Colonic mucosa (tissue), 4 donors: ENCODE measurements around the gene ZNF668. TPM values are rescaled to one million over a fixed set of nuclear protein-coding genes. Genes with fewer than 3 reads are reported as not detected.

Experiments used
- DNase-seq: peaks from one replicate; pipeline ENCODE4 v3.0.0-alpha.2; 2020
- H3K27ac ChIP-seq: fragments of 200-600 bp; one replicate; pipeline ENCODE4 v1.8.0; 2021
- H3K27me3 ChIP-seq: fragments of 200-600 bp; one replicate; pipeline ENCODE4 v1.8.0; 2021
- H3K36me3 ChIP-seq: fragments of 200-600 bp; one replicate; pipeline ENCODE4 v1.8.0; 2021
- H3K4me1 ChIP-seq: fragments of 200-600 bp; one replicate; pipeline ENCODE4 v1.8.0; 2021; ENCODE audit warnings: mild to moderate bottlenecking
- H3K4me3 ChIP-seq: fragments of 200-600 bp; one replicate; pipeline ENCODE4 v1.8.0; 2021
- H3K9ac ChIP-seq, 2 donors: one replicate each; pipeline ENCODE4 v1.7.0; 2013; ENCODE audit warnings: control low read depth in 2 of 2, low read depth in 2 of 2, low read length in 2 of 2
- H3K9me3 ChIP-seq: fragments of 200-600 bp; one replicate; pipeline ENCODE4 v1.8.0; 2021
- CTCF ChIP-seq: fragments of 200-600 bp; IDR thresholded peaks from one replicate; pipeline ENCODE4 v1.8.0; 2022; ENCODE audit warnings: antibody characterized with exemption, mild to moderate bottlenecking
- intact Hi-C: fragments of 100-400 bp; cut with DNase I; formaldehyde crosslinking; loops from one replicate; pipeline ENCODE4 v1.14.1; 2022
- total RNA-seq, 2 donors: library from RNA; stranded (reverse); fragmentation: NEBNext Ultra II Directional in 1 of 2; extraction: Animal tissue kit (Norgen Biotek cat#: 25700) in 1 of 2; gene quantifications; one replicate each; pipeline ENCODE4 v1.2.1, GENCODE V29; 2021
- donor health status: healthy.
- donor health status: DM: no; HTN: no; CAD: no.
- donor health status: DM: no; HTN: no; CAD: no.

ZNF668 gene
- total RNA-seq, 2 donors from 2014 or later: 7.8 to 12.8 TPM

GRCh38 chr16:31072540-31073141 is 1.4 kb downstream of the ZNF668 start:
- DNase-seq: peak; percentile 46
- H3K36me3 ChIP-seq: no peaks in the 10 kb centered on the region
- intact Hi-C loops: no loop called here
- H3K9me3 ChIP-seq: no peaks in the 10 kb centered on the region
- peak overlapping the region; percentile 89 for H3K27ac ChIP-seq
- peak overlapping the region; percentile 80 for H3K4me3 ChIP-seq
- H3K4me1 ChIP-seq: peaks cover 15% of the 10 kb centered on the region
- no peak for TF ChIP-seq CTCF
- no peaks in the 10 kb centered on the region for H3K27me3 ChIP-seq
- peak overlapping the region; percentile 93 to 96 for H3K9ac ChIP-seq

GRCh38 chr16:31071861-31072260 is 2.2 kb downstream of the ZNF668 start:
- H3K4me3 ChIP-seq: peak overlapping the region; percentile 80
- intact Hi-C loops: no loop called here
- H3K27ac ChIP-seq: no peak overlapping the region
- H3K9ac ChIP-seq: peak overlapping the region in 1 of 2 donors; percentile 96
- H3K9me3 ChIP-seq: no peaks in the 10 kb centered on the region
- peaks cover 15% of the 10 kb centered on the region for H3K4me1 ChIP-seq
- no peaks in the 10 kb centered on the region for H3K36me3 ChIP-seq
- no peaks in the 10 kb centered on the region for H3K27me3 ChIP-seq
- DNase-seq: no peak
- TF ChIP-seq CTCF: no peak

GRCh38 chr16:31067342-31067741 is 6.7 kb downstream of the ZNF668 start:
- H3K27me3 ChIP-seq: no peaks in the 10 kb centered on the region

GRCh38 chr16:31064882-31065461 is 9.1 kb downstream of the ZNF668 start:
- no peak for TF ChIP-seq CTCF
- Histone ChIP-seq H3K4me3 (no peak overlapping the region), H3K27ac (peak overlapping the region; percentile 36)

More at GRCh38 chr16:31067342-31067741, 6.7 kb downstream of the ZNF668 start:
- no peak for DNase-seq
- intact Hi-C loops: no loop called here
- Histone ChIP-seq H3K9ac (no peak overlapping the region), H3K9me3 (no peaks in the 10 kb centered on the region), H3K36me3 (no peaks in the 10 kb centered on the region), H3K4me3 (no peak overlapping the region), H3K27ac (no peak overlapping the region), H3K4me1 (peaks cover 6% of the 10 kb centered on the region)
- no peak for TF ChIP-seq CTCF

DNA sequence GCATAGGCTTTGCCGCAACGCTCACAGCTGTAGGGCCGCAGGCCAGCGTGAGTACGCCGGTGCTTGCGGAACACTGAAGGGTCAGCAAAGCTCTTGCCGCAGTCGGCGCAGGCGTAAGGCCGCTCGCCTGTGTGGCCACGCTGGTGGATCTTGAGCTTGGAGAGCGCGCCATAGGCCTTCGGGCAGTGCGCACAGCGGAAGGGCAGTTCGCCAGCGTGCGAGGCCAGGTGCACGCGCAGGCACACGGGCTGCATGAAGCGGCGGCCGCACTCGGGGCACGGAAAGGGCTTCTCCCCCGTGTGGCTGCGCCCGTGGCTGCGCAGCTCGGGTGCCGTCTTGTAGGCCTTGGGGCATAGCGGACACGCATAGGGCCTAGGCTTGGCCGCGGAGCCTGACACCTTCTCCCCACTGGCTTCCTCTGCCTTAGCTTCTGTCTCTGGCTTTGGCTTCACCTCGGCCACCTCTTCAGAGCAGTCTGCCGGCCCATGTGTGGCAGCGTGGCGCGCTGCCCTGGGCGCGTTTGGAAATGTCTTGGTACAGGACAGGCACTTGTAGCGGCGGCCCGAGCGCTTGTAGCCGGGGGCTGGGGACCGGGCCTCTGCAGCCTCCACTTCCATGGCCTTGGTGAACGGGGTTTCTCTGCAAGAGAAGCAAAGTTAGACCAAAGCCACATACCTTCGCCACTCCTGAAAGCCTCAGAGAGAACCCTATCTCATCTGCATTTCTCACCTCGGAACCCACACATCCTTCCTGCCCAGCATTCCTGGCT is 10.0 kb downstream of the ZNF668 start:
- Histone ChIP-seq H3K9me3 (no peaks in the 10 kb centered on the region), H3K9ac (no peak overlapping the region), H3K4me3 (no peak overlapping the region), H3K27ac (no peak overlapping the region), H3K27me3 (no peaks in the 10 kb centered on the region), H3K4me1 (no peaks in the 10 kb centered on the region), H3K36me3 (peaks cover 4% of the 10 kb centered on the region)
- intact Hi-C loops: no loop called here
- no peak for TF ChIP-seq CTCF
- DNase-seq: no peak

More at GRCh38 chr16:31064882-31065461, 9.1 kb downstream of the ZNF668 start:
- no peaks in the 10 kb centered on the region for H3K9me3 ChIP-seq
- no peaks in the 10 kb centered on the region for H3K27me3 ChIP-seq
- no peaks in the 10 kb centered on the region for H3K4me1 ChIP-seq
- DNase-seq: no peak
- intact Hi-C loops: no loop called here
- no peak overlapping the region for H3K9ac ChIP-seq
- H3K36me3 ChIP-seq: peaks cover 4% of the 10 kb centered on the region
